ENCODE data around the gene IFNL1.
"Not testable (repeated sequence)": the region's sequence is repeated elsewhere in the genome, so short reads cannot be mapped to it uniquely, and the experiment has no call there.

IFNL1 gene

GRCh38 chr19:39297931-39298634, 1.9 kb downstream of the IFNL1 start:
- Mint-ChIP-seq H3K36me3 (no peaks in the 10 kb centered on the region), H3K27me3 (peaks cover 1% of the 10 kb centered on the region), H3K27ac (peak overlapping the region; percentile 22), H3K9me3 (ENCODE audit: low read depth) (no peaks in the 10 kb centered on the region), H3K4me1 (ENCODE audit: low read depth) (peaks cover 16% of the 10 kb centered on the region), H3K4me3 (peak overlapping the region; percentile 55)

GRCh38 chr19:39299404-39299803, 3.2 kb downstream of the IFNL1 start:
- Mint-ChIP-seq H3K27me3 (peaks cover 1% of the 10 kb centered on the region), H3K27ac (no peak overlapping the region), H3K4me1 (ENCODE audit: low read depth) (peaks cover 16% of the 10 kb centered on the region), H3K36me3 (no peaks in the 10 kb centered on the region), H3K4me3 (no peak overlapping the region), H3K9me3 (ENCODE audit: low read depth) (no peaks in the 10 kb centered on the region)

GRCh38 chr19:39299832-39300231, 3.6 kb downstream of the IFNL1 start:
- no peak overlapping the region for H3K27ac Mint-ChIP-seq
- H3K4me1 Mint-ChIP-seq (ENCODE audit: low read depth) = peaks cover 16% of the 10 kb centered on the region
- H3K9me3 Mint-ChIP-seq (ENCODE audit: low read depth) = no peaks in the 10 kb centered on the region
- H3K36me3 Mint-ChIP-seq = no peaks in the 10 kb centered on the region
- H3K4me3 Mint-ChIP-seq = no peak overlapping the region
- peaks cover 1% of the 10 kb centered on the region for H3K27me3 Mint-ChIP-seq

- Mint-ChIP-seq H3K4me3 (no peak overlapping the region), H3K27me3 (no peaks in the 10 kb centered on the region), H3K27ac (no peak overlapping the region), H3K4me1 (ENCODE audit: low read depth) (peaks cover 16% of the 10 kb centered on the region), H3K9me3 (ENCODE audit: low read depth) (no peaks in the 10 kb centered on the region), H3K36me3 (no peaks in the 10 kb centered on the region)
Observed at GRCh38 chr19:39301021-39301420, 4.8 kb downstream of the IFNL1 start.

- Mint-ChIP-seq H3K4me1 (ENCODE audit: low read depth) (peaks cover 16% of the 10 kb centered on the region), H3K27ac (no peak overlapping the region), H3K9me3 (ENCODE audit: low read depth) (no peaks in the 10 kb centered on the region), H3K4me3 (no peak overlapping the region), H3K36me3 (no peaks in the 10 kb centered on the region), H3K27me3 (no peaks in the 10 kb centered on the region)
Observed at GRCh38 chr19:39301562-39301961, 5.4 kb downstream of the IFNL1 start.

GRCh38 chr19:39303373-39304184, 7.4 kb downstream of the IFNL1 start:
- H3K27me3 Mint-ChIP-seq = no peaks in the 10 kb centered on the region
- H3K4me3 Mint-ChIP-seq = no peak overlapping the region
- no peaks in the 10 kb centered on the region for H3K36me3 Mint-ChIP-seq
- no peaks in the 10 kb centered on the region for H3K9me3 Mint-ChIP-seq (ENCODE audit: low read depth)
- no peak overlapping the region for H3K27ac Mint-ChIP-seq
- peaks cover 2% of the 10 kb centered on the region for H3K4me1 Mint-ChIP-seq (ENCODE audit: low read depth)

GRCh38 chr19:39304185-39304513, 7.9 kb downstream of the IFNL1 start:
- Mint-ChIP-seq H3K36me3 (no peaks in the 10 kb centered on the region), H3K9me3 (ENCODE audit: low read depth) (no peaks in the 10 kb centered on the region), H3K4me1 (ENCODE audit: low read depth) (no peaks in the 10 kb centered on the region), H3K27ac (no peak overlapping the region), H3K4me3 (no peak overlapping the region), H3K27me3 (no peaks in the 10 kb centered on the region)

GRCh38 chr19:39304701-39305571, 8.7 kb downstream of the IFNL1 start:
- Mint-ChIP-seq H3K27ac (no peak overlapping the region), H3K36me3 (no peaks in the 10 kb centered on the region), H3K4me1 (ENCODE audit: low read depth) (no peaks in the 10 kb centered on the region), H3K4me3 (no peak overlapping the region), H3K9me3 (ENCODE audit: low read depth) (no peaks in the 10 kb centered on the region), H3K27me3 (no peaks in the 10 kb centered on the region)

GRCh38 chr19:39306075-39306474, 9.9 kb downstream of the IFNL1 start:
- H3K4me1 Mint-ChIP-seq (ENCODE audit: low read depth) = no peaks in the 10 kb centered on the region
- no peaks in the 10 kb centered on the region for H3K36me3 Mint-ChIP-seq
- H3K27ac Mint-ChIP-seq = no peak overlapping the region
- H3K9me3 Mint-ChIP-seq (ENCODE audit: low read depth) = no peaks in the 10 kb centered on the region
- H3K4me3 Mint-ChIP-seq = no peak overlapping the region
- no peaks in the 10 kb centered on the region for H3K27me3 Mint-ChIP-seq

GRCh38 chr19:39307046-39307821, 11.0 kb downstream of the IFNL1 start:
- Mint-ChIP-seq H3K4me1 (ENCODE audit: low read depth) (peaks cover 2% of the 10 kb centered on the region), H3K4me3 (no peak overlapping the region), H3K9me3 (ENCODE audit: low read depth) (no peaks in the 10 kb centered on the region), H3K27ac (no peak overlapping the region), H3K36me3 (peaks cover 3% of the 10 kb centered on the region), H3K27me3 (no peaks in the 10 kb centered on the region)

- Mint-ChIP-seq H3K4me3 (no peak overlapping the region), H3K9me3 (ENCODE audit: low read depth) (no peaks in the 10 kb centered on the region), H3K27ac (no peak overlapping the region), H3K4me1 (ENCODE audit: low read depth) (peaks cover 4% of the 10 kb centered on the region), H3K27me3 (no peaks in the 10 kb centered on the region), H3K36me3 (peaks cover 5% of the 10 kb centered on the region)
Observed at GRCh38 chr19:39307822-39308530, 11.8 kb downstream of the IFNL1 start.

- Mint-ChIP-seq H3K27me3 (no peaks in the 10 kb centered on the region), H3K9me3 (ENCODE audit: low read depth) (no peaks in the 10 kb centered on the region), H3K4me3 (no peak overlapping the region), H3K4me1 (ENCODE audit: low read depth) (peaks cover 4% of the 10 kb centered on the region), H3K27ac (no peak overlapping the region), H3K36me3 (peaks cover 5% of the 10 kb centered on the region)
Observed at GRCh38 chr19:39308531-39309304, 12.5 kb downstream of the IFNL1 start.

- H3K27me3 Mint-ChIP-seq; H3K27ac Mint-ChIP-seq; H3K4me3 Mint-ChIP-seq; H3K36me3 Mint-ChIP-seq; H3K9me3 Mint-ChIP-seq (ENCODE audit: low read depth); H3K4me1 Mint-ChIP-seq (ENCODE audit: low read depth): not testable (repeated sequence)
Observed at GRCh38 chr19:39309305-39309670, 13.1 kb downstream of the IFNL1 start.
